ENCODE results near the gene GNG7.
"Not testable (repeated sequence)": the region's sequence is repeated elsewhere in the genome, so short reads cannot be mapped to it uniquely, and the experiment has no call there.

DNA sequence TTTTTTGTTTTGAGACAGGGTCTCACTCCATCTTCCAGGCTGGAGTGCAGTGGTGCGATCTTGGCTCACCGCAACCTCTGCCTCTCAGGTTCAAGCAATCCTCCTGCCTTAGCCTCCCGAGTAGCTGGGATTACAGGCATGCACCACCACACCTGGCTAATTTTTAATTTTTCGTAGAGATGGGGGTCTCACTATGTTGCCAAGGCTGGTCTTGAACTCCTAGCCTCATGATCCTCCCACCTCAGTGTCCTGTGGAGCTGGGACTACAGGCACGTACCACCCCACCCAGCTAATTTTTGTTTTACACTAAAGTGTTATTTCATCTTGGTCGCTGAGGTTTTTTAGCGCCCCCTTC, 93.5 kb downstream of the GNG7 start:
- TF ChIP-seq, protein P1, sequence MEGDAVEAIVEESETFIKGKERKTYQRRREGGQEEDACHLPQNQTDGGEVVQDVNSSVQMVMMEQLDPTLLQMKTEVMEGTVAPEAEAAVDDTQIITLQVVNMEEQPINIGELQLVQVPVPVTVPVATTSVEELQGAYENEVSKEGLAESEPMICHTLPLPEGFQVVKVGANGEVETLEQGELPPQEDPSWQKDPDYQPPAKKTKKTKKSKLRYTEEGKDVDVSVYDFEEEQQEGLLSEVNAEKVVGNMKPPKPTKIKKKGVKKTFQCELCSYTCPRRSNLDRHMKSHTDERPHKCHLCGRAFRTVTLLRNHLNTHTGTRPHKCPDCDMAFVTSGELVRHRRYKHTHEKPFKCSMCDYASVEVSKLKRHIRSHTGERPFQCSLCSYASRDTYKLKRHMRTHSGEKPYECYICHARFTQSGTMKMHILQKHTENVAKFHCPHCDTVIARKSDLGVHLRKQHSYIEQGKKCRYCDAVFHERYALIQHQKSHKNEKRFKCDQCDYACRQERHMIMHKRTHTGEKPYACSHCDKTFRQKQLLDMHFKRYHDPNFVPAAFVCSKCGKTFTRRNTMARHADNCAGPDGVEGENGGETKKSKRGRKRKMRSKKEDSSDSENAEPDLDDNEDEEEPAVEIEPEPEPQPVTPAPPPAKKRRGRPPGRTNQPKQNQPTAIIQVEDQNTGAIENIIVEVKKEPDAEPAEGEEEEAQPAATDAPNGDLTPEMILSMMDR (IDR thresholded peaks at IDR 0.05), result not testable (repeated sequence)
- TF ChIP-seq POLR2A, EP300 (IDR thresholded peaks at IDR 0.05): not testable (repeated sequence)

All from suprapubic skin (tissue), 3 donors.